HG03342 (cell line): Measurements from ENCODE around the gene PPP1R15B.

ENCODE experiments used
- ATAC-seq: cut with Tn5 transposase; IDR thresholded peaks from one replicate; pipeline ENCODE4 v1.9.1; 2021; ENCODE audit warnings: mild to moderate bottlenecking, moderate library complexity; ENCODE audit not compliant: unreplicated experiment

PPP1R15B gene

DNA sequence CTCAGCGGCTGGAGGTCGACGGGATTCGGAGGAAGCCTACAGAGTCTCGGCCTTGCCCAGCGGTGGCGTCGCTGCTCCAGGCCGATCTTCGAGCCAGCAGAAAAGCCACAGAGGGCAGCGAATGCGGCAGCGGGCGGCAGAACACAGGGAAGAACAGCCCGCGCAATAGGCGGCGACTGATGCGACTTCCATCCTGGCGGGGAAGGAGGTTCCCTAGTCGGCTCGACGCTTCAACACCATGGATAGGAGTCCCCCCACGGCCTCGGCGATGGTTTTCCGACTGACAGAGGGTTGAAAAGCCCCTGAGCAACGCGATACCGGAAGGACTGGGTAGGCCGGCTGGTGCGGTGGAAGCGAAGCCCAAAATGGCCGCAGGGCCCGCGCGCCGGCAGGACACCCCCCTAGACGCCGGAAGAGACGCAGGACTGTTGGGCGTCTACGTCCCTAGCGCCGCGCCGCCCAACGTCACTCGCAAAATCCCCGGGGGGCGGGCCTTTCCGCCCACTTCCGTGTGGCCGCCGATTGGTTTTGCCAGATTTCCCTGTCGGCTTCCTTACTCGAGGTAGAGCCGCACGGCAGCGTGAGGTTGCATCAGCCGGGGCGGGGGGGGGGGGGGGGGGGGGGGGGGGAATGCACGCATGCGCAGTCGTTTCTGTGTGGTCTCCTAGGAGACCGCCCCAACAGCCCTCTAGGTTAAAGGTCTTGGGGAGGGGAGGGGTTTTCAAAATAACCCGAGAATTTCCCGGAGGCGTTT, at the start of gene PPP1R15B:
Gene PPP1R15B (minus strand): TSS at position 367 of the 754 bp plus-strand sequence. CDS start 406 bp downstream, outside the sequence.
- peak; percentile 90 for ATAC-seq

DNA sequence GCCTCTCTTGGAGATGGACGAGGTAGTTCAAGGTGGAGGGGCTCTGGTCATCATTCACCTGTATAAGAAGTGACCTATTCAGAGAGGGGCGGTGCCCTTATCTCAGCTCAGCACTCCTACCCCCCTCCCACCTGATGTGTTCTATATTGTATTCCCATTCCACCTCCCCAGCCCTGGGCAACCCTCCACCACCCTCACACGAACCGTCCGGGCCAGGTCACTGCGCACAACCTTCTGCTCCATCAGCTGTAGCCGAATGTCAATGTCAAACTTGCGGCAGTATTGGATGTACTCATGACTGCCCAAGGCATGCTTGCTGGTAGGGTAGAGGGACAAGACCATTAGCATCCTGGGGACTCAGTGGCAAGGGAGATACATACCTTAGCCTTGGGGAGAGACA, 48.7 kb upstream of the PPP1R15B start:
- ATAC-seq: no peak

- no peak for ATAC-seq
These were observed 48.1 kb upstream of the PPP1R15B start for GRCh38 chr1:204459706-204460105.

GRCh38 chr1:204457666-204458065, 46.0 kb upstream of the PPP1R15B start:
- ATAC-seq: no peak

DNA sequence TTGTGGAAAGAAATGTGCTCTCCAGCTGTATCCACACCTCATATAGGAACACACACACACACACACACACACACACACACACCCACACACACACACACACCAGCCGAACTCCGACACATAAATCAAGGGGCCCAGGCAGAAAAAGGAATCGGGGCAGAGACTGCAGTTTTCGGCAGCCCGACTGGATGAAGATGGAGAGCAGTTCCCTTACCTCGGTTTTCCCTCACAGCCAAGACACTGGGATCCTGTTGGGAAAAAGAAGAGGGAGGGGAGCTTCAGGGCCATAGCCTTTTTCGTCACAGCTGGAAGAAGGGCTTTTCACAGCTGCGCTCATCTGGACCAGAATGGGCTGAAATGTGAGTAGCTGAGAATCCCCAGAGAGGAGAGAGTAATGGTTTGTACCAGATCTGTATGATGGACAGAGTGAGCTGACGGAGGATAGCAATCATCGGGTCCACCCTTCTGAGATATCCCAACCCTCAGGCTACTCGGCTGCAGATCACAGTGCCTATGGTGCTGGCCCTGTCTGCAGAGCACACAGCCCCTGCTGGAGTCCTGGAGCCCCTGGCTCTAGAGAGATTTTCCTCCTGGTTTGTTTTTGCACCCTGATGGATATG, 45.3 kb upstream of the PPP1R15B start:
- no peak for ATAC-seq

DNA sequence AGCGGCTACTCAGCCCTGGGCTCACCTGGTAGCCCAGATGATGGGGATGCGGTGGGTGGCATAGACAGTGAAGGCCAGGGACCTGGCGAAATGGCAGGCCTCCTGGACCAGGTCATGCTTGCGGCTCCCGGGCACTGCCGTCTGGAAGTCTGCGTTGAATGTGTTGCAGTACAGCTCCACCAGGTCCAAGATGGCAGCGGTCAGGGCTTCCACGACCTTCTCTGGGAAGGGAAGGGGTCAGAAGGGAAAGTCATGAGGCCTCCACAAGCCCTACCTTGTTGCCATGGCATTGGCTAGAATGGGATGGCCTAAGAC, 44.2 kb upstream of the PPP1R15B start:
- ATAC-seq: no peak

- ATAC-seq: no peak
These were observed 43.6 kb upstream of the PPP1R15B start for GRCh38 chr1:204455063-204455830.

DNA sequence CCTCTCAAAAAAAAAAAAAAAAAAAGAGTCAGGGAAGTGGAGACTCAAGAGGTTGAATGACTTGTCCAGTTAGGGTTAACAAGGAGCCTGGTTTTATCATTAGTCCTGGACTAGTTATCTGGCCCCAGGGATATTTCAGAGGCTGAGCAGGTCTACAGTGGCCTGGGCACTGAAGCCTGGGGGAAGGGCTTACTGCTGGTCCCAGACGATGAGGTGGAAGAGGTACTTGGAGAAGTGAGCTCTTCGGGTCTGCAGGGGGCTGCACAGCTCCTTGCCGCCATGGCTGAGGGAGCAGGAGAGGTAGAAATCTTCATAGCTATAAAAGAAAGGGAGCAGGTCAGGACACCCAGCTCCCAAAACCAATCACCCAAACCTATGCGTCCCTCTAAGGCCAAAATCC, 42.9 kb upstream of the PPP1R15B start:
- ATAC-seq: no peak

DNA sequence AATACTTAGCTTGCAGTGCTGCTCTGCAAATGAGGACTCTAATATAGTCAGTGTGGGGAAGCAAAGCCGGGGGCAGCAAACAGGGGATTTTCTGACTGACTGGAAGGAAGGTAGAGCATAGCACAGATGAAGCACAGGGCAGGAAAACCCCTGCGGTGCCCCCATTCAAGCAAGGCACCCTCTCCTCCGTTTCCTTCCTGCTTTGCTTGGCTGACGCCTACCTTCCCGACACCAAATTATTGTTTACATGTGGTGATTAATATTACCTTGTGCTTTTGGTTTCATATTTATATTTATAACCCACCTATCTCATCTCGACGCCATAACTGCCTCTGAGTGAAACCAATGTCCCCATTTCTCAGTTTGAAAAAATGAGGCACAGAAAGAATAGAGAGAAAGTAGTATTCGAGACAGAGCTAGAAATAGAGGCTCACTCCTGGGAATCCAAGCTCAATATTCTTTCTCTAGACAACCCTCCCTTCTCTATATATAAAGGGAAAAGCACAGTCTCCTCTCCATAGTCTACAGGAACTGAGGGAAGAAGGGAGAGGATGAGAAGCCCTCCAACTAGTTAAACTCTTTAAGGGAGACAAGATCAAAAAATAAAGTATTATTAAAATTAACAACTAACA, 41.6 kb upstream of the PPP1R15B start:
- peak; percentile 66 for ATAC-seq

GRCh38 chr1:204451352-204452124, 39.9 kb upstream of the PPP1R15B start:
- ATAC-seq: no peak

DNA sequence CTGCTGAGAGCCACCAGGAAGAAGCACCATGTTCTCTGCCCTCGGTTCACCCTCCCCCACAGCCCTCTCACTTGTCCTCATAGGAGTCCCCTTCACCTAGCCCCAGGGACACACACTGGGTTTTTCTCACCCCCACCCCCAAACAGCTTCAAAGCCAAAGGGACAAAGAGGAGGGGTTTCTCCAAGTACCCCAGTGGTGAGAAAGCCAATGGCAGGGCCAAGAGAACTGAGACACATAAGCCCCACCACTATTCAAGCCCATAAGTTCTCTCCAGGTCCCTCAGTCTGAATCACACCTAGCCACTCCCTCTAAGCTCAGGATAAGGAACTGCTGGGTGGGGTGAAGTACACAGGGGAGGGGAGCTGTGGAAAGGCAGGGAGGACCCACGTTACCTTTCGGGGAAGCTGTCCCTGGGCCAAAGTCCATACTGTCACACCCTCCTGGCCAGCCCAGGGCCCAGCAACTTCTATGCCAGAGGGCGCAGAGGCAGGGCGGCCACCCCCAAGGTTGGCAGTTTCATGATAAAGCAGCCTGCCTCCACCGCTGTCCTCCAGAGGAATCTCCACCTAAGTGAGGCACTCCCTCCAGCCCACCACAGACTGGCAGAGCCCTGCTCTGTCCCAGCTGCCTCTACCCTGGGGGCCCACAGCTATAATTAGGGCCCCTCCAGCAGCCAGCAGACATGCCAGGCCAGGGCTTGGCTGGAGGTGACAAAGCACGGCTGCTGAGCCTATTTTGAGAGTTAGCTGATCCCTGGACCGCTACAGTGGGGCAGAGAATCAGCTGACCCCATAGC, 39.0 kb upstream of the PPP1R15B start:
- ATAC-seq: no peak

- ATAC-seq: no peak
These were observed 38.2 kb upstream of the PPP1R15B start for GRCh38 chr1:204449678-204450280.

DNA sequence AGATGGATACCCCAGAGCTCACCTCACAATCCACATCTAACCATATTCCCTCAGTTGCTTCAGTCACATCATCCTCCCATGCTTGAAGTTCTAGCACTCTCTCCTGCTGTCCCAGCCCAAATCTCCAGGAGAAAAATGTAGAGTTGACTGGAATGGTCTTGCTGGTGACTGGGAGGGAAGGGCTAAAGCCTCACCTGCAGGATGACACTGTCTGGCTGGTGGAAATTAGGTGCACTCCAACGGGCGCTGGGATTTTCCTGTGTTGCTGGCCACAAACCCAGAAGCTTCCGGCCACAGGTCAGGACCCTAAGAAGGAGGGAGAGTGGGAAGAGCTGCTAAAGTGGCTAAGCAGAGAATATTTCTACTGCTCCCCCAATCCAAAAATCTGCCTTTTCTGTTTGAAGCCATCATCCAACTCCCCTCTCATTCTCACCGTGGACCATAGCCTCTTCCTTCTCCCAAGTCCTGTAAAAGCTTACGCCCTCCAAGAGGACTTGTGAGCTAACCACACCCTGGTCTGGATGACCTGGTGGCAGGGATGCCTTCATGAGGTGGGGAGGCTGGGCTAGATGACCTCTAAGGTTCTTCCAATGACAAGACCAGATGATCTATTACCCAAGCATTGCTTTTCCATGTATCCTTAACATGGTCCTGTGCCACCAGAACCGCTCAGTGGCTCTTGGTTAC, 37.5 kb upstream of the PPP1R15B start:
- no peak for ATAC-seq

- no peak for ATAC-seq
These were observed 36.8 kb upstream of the PPP1R15B start for GRCh38 chr1:204448344-204448964.

GRCh38 chr1:204447736-204448135, 36.1 kb upstream of the PPP1R15B start:
- ATAC-seq: no peak

GRCh38 chr1:204447190-204447589, 35.6 kb upstream of the PPP1R15B start:
- no peak for ATAC-seq

- peak; percentile 67 for ATAC-seq
These were observed 34.9 kb upstream of the PPP1R15B start for GRCh38 chr1:204446413-204447111.

DNA sequence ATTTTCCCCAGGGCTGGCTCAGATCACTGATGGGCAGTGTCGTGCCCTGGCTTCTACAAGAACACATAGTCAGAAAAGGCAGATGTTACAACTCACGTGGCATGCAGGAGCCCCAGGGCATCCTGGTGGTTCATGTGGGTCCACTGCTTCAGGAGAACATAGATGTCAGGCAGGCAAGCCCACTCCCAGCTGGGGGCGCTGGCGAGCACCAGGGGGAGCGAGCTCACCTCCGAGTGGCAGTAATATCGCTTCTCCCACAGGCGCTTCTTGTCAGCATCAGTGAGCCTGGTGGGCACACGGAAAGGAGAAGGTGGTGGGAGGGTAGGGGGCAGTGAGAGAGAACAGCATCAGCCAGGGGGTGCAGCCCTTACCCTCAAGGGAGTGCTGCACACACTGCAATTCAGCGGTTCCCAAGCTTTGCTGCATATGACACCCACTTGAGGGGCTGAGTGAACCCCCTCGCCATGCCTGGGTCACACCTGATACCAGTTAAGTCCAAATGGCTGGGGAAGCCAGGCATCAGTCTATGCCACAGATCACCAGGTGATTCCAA, 34.3 kb upstream of the PPP1R15B start:
- no peak for ATAC-seq
